Medulla oblongata (tissue), 1 donor: ENCODE results near the gene PAX3.

ENCODE experiments used
- DNase-seq: peaks from one replicate; pipeline ENCODE4 v3.0.0-alpha.2; 2015; ENCODE audit errors: extremely low spot score

The PAX3 gene

GRCh38 chr2:222270396-222270795 is 28.4 kb downstream of the PAX3 start:
- peak; percentile 45 for DNase-seq

GRCh38 chr2:222269132-222269531 is 29.7 kb downstream of the PAX3 start:
- no peak for DNase-seq

DNA sequence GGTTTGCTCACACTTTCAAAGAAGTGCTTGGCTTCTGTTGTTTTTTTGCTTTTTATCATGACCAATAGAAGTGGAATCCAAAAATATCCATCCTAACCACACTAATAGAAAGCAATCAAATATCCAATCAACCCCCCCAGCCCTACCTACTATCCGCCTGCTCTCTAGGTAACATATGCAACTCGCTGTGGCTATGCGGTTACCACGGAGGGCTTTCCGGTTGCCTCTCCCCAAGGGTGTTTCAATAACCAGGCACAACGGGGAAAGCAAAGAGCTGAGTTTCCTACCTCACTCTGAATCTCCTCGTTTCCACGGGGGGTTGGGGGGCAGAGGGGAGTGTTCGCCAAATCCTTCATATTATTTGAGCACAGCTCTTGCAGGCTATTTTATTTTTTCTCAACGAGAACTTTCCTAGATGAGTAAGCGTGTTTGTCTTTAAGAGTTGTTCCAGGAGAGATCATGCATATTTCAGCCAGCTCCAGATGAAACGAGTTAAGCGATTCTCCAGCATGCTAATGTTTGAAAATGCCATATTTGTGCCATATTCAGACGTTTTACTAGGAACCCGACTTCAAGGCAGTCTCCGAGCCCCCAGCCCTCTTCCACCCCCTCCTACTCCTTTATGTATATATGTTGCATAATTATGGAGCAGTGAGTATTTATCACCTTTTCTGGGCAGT is 30.3 kb downstream of the PAX3 start:
- DNase-seq: no peak

- DNase-seq: no peak
These were observed 33.9 kb downstream of the PAX3 start for GRCh38 chr2:222264791-222265320.

- DNase-seq: no peak
These were observed 37.3 kb downstream of the PAX3 start for GRCh38 chr2:222261504-222261903.

- DNase-seq: no peak
These were observed 41.2 kb downstream of the PAX3 start for GRCh38 chr2:222257645-222258044.

DNA sequence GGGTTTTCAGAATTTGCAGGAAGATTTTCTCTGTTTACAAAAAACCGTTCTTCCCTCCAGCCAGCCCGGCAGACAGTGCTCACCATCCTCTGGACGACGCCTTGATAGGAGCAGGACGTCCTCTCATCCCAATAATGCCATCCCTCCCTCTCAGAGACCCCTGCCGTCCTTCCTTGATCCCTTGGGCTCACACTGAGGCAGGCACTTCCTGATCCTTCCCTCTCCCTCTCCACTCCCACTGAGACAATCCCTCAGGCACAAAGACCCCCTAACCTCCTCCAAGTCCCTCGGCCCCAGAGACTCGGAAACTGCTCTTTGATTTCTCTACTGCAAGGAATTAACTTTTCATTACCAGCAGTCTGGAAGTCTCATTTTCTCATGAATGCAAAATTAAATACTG is 42.5 kb downstream of the PAX3 start:
- no peak for DNase-seq

DNA sequence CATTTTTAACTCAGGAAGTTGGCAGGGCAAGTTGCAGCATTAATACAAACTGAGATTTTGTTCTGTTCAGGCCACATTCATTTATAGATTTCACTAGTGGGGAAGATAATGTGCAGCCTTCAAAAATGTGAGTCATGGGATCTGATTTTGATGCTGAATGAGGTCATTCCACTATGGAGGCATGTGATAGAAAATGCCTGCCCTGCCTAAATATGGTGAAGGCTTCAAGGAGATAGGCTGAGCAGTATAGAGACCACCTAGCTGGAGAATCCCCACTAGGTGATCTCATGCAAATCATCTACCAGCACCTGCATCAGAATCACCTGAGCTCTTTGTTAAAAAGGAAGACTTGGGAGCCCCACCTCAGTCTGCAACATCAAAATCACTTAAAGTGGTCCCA is 43.7 kb downstream of the PAX3 start:
- DNase-seq: no peak

DNA sequence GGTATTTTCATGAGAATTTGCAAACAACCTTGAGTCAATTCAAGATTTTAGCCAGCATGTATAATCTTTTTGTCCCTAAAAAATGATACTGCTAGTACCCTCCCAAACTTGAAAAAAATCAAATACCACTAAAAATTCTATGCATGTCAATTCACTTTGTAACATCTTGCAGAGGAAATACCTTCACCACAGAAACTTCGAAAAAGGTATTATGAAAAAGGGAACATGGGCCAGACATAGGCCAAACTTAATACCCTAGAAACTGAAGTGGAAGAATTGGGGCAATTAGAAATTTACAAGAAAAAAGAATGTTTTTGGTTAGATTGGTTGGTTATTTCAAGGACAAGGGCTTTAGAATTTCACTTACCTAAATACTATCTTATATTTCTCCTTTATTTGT is 48.5 kb downstream of the PAX3 start:
- DNase-seq: no peak

- no peak for DNase-seq
These were observed 49.4 kb downstream of the PAX3 start for GRCh38 chr2:222249444-222249843.

DNA sequence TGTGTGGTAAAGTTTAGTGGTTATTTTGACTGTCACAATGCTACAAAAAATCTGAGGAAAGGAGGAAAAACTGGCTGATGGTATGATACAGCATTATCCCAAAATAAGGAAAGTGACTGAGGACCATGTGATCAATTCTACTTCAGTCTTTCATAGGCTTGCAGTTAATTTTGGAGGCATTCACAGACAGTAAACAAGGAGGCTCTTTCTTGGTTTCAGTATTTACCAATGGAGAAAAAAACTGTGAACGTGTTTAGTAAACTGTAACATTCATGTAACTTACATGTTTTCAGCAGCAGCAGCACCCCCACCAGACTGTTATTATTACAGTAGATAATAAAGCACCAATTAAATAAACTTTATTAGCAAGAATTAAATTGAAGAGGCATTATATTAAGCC is 50.0 kb downstream of the PAX3 start:
- no peak for DNase-seq

DNA sequence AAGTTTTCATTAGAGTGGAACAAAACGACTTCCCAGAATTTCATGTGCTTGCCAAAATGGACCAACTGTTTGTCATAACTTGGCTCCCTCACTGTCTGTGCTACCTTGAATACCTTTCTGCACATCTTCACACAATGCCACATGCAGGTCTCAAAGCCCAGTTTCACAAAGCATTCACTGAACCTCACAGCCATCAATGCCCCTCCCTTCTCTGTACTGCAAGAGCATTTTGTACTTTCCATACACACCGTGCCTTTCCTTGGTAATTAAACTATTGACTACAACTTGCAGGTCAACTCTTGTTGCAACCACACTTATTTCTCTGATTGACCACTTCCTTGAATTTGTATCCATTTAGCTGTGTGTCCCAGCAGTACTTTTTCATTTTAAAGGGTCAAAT is 50.5 kb downstream of the PAX3 start:
- no peak for DNase-seq

DNA sequence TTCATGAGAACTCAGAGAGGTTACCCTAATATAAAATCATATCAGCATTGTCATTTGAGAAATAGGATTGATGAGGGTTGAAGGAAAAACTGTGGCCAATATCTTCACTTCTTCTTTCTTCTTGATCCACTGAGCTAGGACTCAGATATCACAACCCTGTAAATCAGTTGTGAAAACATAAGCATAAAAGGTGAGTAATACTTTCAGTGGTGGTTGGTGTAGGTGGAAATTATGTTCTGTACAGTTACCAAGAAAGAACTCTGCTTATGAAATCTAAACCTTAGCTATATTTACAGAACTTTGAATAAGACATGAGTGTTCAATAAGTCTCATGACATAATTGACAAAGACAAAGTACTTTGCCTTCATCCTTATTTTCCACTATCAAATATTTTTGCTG is 56.3 kb downstream of the PAX3 start:
- DNase-seq: no peak

- no peak for DNase-seq
These were observed 57.5 kb downstream of the PAX3 start for GRCh38 chr2:222241128-222241870.

DNA sequence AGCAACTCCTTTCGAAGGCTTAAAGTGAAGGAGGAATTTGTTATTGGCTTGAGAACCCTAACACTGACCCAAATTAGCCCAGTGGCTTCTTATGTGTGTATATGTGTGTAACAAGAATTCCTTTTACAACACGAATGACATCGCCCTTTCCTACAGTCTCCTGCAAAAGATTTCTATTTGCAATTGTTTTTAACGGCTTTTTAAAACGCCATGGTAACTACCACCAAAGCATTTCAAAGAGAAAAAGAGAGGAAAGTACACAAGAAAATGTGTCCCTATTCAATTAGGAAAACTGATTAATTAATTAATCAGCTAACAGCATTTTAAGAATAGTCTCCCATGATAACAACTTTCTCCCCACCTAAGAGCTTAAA is 58.1 kb downstream of the PAX3 start:
- no peak for DNase-seq

DNA sequence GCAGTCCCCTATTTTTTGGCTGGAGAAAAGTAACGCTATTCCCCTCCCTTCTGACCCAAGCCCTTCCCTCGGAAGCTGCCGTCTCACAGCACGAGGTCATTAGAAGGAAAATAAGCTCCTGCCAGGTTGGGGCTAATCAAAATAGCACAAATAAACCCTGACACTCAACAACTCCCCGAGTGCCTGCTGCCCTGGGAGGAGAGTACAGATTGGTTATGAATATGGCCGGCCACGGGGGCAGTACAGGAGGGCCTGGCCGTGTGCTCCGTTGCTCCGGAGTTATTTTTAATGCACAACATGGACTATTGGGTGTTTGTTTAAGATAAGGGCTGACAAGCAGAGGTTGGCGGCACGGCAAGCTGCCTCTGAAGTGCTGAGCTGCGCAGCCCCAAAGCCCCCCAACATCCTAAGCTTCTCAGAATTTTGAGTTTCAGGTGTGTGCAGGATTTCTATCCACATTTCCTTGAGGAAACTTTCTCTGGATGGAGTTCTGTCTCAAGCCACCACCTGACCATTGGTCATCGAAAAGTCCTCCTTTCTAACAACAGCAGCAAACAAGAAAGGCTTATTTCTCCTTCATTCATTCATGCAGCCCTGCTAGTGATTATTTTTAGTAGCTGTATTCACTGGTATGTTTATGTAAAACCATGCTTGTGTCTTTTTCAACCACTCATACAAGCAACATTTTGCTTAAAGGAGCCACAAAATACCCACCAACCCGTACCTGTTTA is 58.7 kb downstream of the PAX3 start:
- DNase-seq: no peak

- no peak for DNase-seq
These were observed 59.7 kb downstream of the PAX3 start for GRCh38 chr2:222239091-222239490.

DNA sequence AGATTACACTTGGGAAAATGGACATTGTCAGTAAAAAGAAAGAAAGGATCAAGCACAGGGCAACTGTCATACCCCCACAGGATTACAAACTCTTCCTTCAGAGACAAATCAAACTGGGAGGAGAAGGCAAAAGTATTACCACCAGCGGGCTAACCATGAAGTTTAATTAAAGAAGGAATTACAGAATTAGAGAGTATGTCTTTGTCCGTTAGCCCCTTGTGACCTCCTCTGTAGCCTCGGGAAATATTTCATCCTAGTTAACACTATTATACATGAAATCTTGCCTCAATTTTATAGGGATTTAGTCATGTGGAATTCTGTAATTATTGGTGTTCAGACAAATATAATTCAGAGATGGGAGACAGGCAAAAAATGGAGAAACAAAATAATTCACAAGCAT is 60.7 kb downstream of the PAX3 start:
- no peak for DNase-seq

DNA sequence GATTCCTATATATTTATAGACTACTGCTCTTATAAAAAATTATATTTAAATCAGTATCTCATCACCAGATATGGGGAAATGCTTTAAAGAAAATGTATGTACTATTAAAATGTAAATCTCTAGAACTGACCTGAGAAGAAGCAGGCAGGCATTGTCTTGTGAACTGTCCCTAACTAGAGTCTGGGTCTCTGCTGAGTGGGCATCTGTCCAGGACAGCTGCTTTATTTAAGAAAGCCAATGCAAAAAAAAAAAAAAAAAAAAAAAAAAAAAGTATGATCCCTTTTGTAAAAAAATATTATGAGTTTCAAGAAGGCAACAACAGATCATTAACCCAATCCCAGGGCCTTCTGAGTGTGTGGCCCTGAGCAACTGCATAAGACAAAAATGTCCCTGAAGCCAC is 66.0 kb downstream of the PAX3 start:
- DNase-seq: no peak

GRCh38 chr2:222232372-222232771 is 66.4 kb downstream of the PAX3 start:
- DNase-seq: no peak

DNA sequence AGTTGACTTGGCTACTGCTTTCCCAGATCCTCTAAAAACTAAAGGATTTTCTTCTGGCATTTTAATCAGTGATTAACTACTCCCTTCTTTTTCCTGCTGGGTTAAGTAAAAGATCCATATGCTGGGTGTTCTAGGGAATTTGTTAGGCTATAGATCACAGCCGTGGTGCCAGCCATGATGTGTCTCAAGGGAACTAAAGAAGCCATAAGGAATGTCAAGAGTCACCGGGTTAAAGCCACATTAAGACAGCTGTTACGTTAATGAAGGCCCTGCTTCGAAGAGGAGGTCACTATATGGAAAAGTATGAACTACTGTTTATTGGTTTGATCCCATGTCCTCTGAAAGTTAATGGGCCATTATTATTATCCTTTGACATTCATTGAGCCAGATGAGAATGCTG is 70.7 kb downstream of the PAX3 start:
- DNase-seq: no peak

DNA sequence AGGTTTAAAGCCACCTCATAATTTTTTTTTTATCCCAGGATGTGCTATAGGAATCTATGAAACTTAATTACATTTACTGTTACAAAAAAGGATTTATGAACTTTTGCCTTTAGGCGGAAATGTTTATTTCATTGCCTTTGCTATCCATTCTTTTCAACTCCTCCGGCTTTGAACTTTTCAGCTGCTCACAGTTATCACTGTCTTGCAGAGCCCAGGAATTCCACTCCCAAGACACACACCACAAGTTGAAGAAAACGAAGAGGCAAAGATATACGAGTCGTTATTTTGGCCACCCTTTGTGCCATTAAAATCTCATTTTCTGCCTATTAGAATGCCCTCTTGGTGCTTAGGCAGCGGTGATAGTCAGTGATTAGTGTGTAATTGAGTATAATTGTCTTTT is 80.0 kb downstream of the PAX3 start:
- no peak for DNase-seq

GRCh38 chr2:222217712-222218111 is 81.1 kb downstream of the PAX3 start:
- DNase-seq: no peak
